Nephron (organoid): ENCODE measurements around the gene KRTAP2-1.
"Not testable (repeated sequence)": the region's sequence is repeated elsewhere in the genome, so short reads cannot be mapped to it uniquely, and the experiment has no call there.

ENCODE experiments used
- H3K27ac Mint-ChIP-seq, 3 experiments: 2 replicates each; pipeline ENCODE4 v1.8.0; 2020; ENCODE audit warnings: mixed read lengths in 3 of 3, mild to moderate bottlenecking in 2 of 3, moderate library complexity in 1 of 3
- H3K27me3 Mint-ChIP-seq: 2 replicates; pipeline ENCODE4 v1.8.0; 2021; ENCODE audit warnings: low read depth, mild to moderate bottlenecking, moderate library complexity, mixed read lengths
- H3K36me3 Mint-ChIP-seq: 2 replicates; pipeline ENCODE4 v1.8.0; 2020; ENCODE audit warnings: low read depth, mixed read lengths
- H3K4me1 Mint-ChIP-seq: 2 replicates; pipeline ENCODE4 v1.8.0; 2020; ENCODE audit warnings: mixed read lengths
- H3K4me3 Mint-ChIP-seq, 3 experiments: 2 replicates each; pipeline ENCODE4 v1.8.0; 2020; ENCODE audit warnings: mild to moderate bottlenecking in 3 of 3, mixed read lengths in 3 of 3, moderate library complexity in 2 of 3
- H3K9me3 Mint-ChIP-seq: 2 replicates; pipeline ENCODE4 v1.8.0; 2020; ENCODE audit warnings: mixed read lengths
- TF ChIP-seq, protein P1 (sequence below), 3 experiments: fragments of 200-600 bp; sonication (generic); IDR thresholded peaks; one replicate each; pipeline ENCODE4 v1.5.0; 2021; ENCODE audit warnings: antibody characterized with exemption in 3 of 3; ENCODE audit not compliant: unreplicated experiment in 3 of 3

KRTAP2-1 gene

DNA sequence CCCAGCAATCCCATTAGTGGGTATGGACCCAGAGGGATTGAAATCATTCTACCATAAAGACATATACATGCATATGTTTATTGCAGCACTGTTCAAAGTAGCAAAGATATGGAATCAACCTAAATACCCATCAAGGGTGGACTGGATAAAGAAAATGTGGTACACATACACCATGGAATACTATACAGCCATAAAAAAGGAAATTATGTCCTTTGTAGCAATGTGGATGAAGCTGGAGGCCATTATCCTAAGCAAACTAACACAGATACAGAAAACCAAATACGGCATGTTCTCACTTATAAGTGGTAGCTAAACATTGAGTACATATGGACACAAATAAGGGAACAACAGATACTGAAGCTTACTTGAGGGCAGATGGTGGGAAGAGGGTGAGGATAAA lies 10.4 kb upstream of the KRTAP2-1 start:
- Mint-ChIP-seq H3K9me3 (peaks cover 4% of the 10 kb centered on the region), H3K27ac (no peak overlapping the region), H3K27me3 (peaks cover 3% of the 10 kb centered on the region), H3K4me1 (no peaks in the 10 kb centered on the region), H3K4me3 (no peak overlapping the region), H3K36me3 (peaks cover 4% of the 10 kb centered on the region)
- TF ChIP-seq, protein P1, sequence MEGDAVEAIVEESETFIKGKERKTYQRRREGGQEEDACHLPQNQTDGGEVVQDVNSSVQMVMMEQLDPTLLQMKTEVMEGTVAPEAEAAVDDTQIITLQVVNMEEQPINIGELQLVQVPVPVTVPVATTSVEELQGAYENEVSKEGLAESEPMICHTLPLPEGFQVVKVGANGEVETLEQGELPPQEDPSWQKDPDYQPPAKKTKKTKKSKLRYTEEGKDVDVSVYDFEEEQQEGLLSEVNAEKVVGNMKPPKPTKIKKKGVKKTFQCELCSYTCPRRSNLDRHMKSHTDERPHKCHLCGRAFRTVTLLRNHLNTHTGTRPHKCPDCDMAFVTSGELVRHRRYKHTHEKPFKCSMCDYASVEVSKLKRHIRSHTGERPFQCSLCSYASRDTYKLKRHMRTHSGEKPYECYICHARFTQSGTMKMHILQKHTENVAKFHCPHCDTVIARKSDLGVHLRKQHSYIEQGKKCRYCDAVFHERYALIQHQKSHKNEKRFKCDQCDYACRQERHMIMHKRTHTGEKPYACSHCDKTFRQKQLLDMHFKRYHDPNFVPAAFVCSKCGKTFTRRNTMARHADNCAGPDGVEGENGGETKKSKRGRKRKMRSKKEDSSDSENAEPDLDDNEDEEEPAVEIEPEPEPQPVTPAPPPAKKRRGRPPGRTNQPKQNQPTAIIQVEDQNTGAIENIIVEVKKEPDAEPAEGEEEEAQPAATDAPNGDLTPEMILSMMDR (IDR thresholded peaks at IDR 0.05; ENCODE audit: unreplicated experiment in 3 of 3), result no peak

DNA sequence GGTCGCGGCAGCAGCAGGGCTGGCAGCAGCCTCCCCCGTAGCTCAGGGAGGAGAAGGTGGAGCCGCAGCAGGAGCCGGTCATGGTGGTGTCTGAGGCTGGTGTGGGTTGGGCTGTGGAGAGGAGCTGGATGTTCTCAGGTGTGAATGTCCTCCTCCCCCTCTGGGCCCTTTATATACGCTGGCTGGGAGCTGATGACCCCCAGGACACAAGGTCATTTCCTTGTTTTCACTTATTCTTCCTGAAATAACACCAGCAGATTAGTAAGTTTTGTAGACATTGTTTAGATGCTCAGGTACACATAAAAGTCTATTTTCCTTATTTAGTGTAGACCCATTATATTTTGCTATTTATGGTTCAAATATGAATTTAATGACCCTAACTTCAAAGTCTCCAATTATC lies 8.0 kb upstream of the KRTAP2-1 start, which contains the start of gene KRTAP2-2:
KRTAP2-2 (minus strand) TSS at position 101 of the 400 bp plus-strand sequence; CDS start at position 82, 19 bp downstream.
- H3K4me1 Mint-ChIP-seq, H3K9me3 Mint-ChIP-seq, H3K4me3 Mint-ChIP-seq, H3K27me3 Mint-ChIP-seq, H3K36me3 Mint-ChIP-seq: not testable (repeated sequence)
- peak within 1 kb of the TSS in 1 of 3 experiments; percentile 56 for H3K27ac Mint-ChIP-seq

DNA sequence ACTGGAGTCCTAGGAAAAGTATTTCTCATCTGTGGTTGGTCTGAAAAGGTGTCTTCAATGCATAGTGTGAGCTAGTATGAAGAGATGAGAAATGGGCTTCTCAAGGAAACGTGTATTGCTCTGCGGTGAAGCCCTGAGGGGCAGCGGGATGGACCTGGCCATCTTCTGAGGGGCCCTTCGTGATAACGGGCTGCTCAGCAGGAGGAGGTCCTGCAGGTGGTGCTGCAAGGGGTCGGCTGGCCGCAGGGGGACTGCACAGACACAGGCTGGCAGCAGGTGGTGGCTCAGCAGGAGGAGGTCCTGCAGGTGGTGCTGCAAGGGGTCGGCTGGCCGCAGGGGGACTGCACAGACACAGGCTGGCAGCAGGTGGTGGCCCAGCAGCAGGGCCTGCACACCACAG lies 7.4 kb upstream of the KRTAP2-1 start:
- not testable (repeated sequence) for H3K4me3 Mint-ChIP-seq, H3K9me3 Mint-ChIP-seq, H3K27me3 Mint-ChIP-seq, H3K4me1 Mint-ChIP-seq, H3K36me3 Mint-ChIP-seq
- H3K27ac Mint-ChIP-seq, result peak overlapping the region in 1 of 3 experiments; percentile 56

DNA sequence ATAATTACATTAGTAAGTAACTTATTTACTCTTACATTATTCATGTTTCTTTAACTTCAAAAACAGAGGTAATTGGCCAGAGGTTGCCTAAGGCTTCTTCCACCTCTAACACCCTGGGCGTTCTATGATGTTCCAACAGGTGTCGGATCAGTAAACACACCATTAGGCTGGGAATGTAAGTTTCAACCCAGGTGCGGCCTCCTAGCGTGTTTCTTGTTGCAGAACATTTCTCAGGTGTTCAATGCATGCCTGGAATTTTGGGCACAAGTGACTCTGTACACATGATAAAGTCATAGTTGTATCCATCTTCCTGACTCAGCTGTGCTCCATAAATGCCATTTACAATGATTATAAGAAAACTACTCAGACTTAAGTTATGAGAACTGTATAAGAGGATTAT lies 6.9 kb upstream of the KRTAP2-1 start:
- peak overlapping the region in 1 of 3 experiments; percentile 65 for H3K27ac Mint-ChIP-seq
- TF ChIP-seq, protein P1 (IDR thresholded peaks at IDR 0.05; ENCODE audit: unreplicated experiment in 3 of 3), result no peak
- peaks cover 4% of the 10 kb centered on the region for H3K9me3 Mint-ChIP-seq
- H3K27me3 Mint-ChIP-seq, result peaks cover 3% of the 10 kb centered on the region
- peaks cover 4% of the 10 kb centered on the region for H3K36me3 Mint-ChIP-seq
- no peaks in the 10 kb centered on the region for H3K4me1 Mint-ChIP-seq
- no peak overlapping the region for H3K4me3 Mint-ChIP-seq

DNA sequence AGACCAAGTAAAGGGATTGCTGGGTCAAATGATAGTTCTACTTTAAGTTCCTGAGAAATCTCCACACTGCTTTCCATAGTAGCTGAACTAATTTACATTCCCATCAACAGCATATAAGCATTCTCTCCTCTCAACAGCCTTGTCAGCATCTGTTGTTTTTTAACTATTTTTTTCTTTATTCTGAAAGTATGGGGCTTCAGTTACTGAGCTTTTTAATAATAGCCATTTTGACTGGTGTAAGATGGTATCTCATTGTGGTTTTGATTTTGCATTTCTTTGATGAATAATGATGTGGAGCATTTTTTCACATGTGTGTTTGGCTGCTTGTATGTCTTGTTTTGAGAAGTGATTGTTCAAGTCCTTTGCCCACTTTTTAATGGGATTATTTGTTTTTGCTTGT lies 5.5 kb upstream of the KRTAP2-1 start:
- no peak overlapping the region for H3K4me3 Mint-ChIP-seq
- H3K9me3 Mint-ChIP-seq, result peaks cover 4% of the 10 kb centered on the region
- H3K36me3 Mint-ChIP-seq, result peaks cover 4% of the 10 kb centered on the region
- no peaks in the 10 kb centered on the region for H3K4me1 Mint-ChIP-seq
- TF ChIP-seq, protein P1 (IDR thresholded peaks at IDR 0.05; ENCODE audit: unreplicated experiment in 3 of 3), result no peak
- H3K27ac Mint-ChIP-seq, result no peak overlapping the region
- H3K27me3 Mint-ChIP-seq, result no peaks in the 10 kb centered on the region

DNA sequence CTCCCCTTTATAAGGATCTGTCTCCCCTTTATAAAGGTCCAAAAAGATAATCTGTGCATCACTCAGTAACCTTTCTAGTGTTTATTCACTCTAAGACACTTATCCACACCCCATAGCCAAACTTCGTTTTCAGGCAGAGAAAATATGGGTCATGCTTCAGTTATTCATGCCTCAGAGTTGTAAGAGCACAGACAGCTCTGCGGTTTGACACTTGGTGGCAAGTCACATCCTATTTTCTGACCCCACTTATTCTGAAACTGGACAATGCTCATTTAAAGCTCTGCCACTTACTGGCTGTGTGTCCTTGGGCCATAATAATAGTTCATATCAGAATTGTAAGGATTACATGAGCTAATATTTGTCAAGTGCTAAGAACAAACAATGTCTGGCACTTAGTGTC lies 2.0 kb upstream of the KRTAP2-1 start:
- no peak overlapping the region for H3K27ac Mint-ChIP-seq
- H3K36me3 Mint-ChIP-seq, result peaks cover 4% of the 10 kb centered on the region
- H3K27me3 Mint-ChIP-seq, result peaks cover 6% of the 10 kb centered on the region
- TF ChIP-seq, protein P1 (IDR thresholded peaks at IDR 0.05; ENCODE audit: unreplicated experiment in 3 of 3), result no peak
- H3K4me1 Mint-ChIP-seq, result no peaks in the 10 kb centered on the region
- peaks cover 4% of the 10 kb centered on the region for H3K9me3 Mint-ChIP-seq
- H3K4me3 Mint-ChIP-seq, result no peak overlapping the region

DNA sequence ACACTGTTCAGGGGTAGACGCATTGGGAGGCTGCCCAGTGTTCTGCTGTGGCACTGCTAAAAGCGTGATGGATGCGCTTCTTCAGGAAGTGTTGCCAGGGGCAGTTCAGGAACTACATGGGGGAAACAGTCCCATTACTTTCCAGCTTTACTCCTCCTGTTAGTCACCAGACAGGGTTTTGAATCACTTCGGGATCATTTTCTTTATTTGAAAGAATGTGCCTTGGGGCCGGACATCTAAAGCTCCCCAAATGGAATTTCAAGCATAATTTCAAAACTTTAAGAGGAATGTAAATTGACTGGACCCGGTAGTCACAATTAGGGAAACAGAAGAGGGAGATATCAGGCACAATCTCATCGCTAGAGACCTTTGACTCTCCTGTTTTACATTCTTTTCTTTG lies 1.3 kb upstream of the KRTAP2-1 start:
- peaks cover under 1% of the 10 kb centered on the region for H3K36me3 Mint-ChIP-seq
- H3K4me3 Mint-ChIP-seq, result no peak overlapping the region
- TF ChIP-seq, protein P1 (IDR thresholded peaks at IDR 0.05; ENCODE audit: unreplicated experiment in 3 of 3), result no peak
- H3K4me1 Mint-ChIP-seq, result no peaks in the 10 kb centered on the region
- no peak overlapping the region for H3K27ac Mint-ChIP-seq
- H3K9me3 Mint-ChIP-seq, result peaks cover 4% of the 10 kb centered on the region
- peaks cover 6% of the 10 kb centered on the region for H3K27me3 Mint-ChIP-seq
